Activated CD8-positive, alpha-beta memory T cell treated with anti-CD3 and anti-CD28 coated beads, Interleukin-2, amount 50 U/mL, for 24 hours (primary cell): ENCODE results near the gene RIC8B.

Source experiments
- DNase-seq: peaks from one replicate; pipeline ENCODE4 v3.0.0-alpha.2; 2020; ENCODE audit errors: extremely low read depth

Gene RIC8B

GRCh38 chr12:106801830-106802533, 27.5 kb downstream of the RIC8B start:
- no peak for DNase-seq

- no peak for DNase-seq
Measured at GRCh38 chr12:106804668-106805067, 30.2 kb downstream of the RIC8B start.

DNA sequence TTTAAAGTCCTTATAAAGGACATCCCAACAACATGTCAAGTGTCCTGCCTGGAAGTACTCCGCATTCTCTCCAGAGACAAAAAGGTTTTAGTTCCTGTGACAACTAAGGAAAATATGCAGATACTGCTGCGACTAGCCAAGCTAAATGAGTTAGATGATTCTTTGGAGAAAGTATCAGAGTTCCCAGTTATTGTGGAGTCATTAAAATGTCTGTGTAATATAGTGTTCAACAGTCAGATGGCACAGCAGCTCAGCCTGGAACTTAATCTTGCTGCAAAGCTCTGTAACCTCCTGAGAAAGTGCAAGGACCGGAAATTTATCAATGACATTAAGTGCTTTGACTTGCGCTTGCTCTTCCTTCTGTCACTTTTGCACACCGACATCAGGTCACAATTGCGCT, 40.2 kb downstream of the RIC8B start:
- DNase-seq: no peak

DNA sequence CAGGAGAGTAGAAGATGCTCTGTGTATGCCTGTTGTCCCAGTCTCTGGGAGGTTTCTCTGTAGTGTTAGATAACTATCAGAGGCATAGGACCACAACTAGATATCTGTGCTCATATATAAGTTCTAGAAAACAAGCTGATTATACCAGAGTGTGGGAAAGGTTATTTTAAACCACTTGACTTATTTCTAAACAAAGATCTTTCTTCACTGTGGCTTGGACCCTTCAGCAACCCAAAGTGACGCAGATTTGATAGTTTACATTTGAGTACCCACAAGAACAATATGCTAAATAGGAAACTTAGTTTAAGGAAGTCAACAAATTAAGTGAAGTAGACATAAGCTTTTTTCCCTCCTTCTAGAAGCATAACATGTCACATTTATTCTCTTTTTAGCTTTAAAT, 41.3 kb downstream of the RIC8B start:
- no peak for DNase-seq

DNA sequence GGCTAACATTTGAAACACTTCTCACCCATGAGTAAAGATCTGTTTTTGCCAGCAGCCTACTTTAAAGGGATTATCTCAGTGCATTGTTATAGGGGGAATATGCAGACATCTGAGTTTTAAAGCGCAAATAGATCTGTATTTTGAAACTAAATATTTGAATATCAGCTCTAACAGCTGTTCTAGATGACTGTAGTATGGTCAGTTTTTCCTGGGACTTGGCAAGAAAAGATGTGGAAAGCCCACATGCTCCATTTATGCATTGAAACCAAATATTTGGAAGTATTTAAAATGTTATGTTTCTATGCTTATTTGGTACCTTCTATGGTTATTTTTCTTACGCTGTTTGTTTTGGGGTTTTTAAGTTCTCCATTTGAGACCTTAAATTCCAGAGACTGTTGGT, 41.7 kb downstream of the RIC8B start:
- DNase-seq: no peak

- DNase-seq: no peak
Measured at GRCh38 chr12:106819991-106820390, 45.5 kb downstream of the RIC8B start.

GRCh38 chr12:106831699-106832098, 57.2 kb downstream of the RIC8B start:
- DNase-seq: no peak

DNA sequence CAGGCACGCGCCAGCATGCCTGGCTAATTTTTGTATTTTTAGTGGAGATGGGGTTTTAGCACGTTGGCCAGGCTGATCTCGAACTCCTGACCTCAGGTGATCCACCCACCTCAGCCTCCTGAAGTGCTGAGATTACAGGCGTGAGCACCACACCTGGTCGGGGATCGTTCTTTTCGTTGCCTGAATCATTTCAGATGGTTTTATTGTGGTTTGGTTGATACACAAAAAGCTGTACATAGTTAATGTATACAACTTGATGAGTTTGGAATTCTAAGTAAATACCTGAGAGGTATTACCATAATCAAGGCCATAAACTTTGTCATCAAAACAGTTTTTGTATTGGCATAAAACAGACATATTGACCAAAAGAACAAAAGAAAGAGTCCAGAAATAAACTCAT, 63.3 kb downstream of the RIC8B start:
- DNase-seq: no peak

GRCh38 chr12:106839333-106839732, 64.9 kb downstream of the RIC8B start:
- no peak for DNase-seq

DNA sequence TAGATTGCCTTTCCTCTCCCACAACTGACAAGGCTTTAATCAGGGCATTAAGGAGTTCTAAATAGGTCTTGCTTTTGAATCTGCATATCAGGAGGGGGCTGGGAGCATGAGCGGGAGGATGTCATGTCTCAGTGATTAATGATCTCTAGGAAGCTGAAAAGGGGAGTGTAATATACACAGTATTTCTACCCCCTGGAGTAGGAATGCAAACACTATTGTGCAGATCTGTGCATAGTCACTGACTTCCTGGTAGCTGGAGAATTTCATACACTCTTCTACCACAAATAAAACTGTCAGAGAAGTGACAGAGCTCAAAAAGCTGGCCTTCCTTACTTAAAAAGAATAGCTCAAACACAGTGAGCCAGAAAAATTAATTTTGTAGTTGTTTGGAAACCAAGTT, 65.8 kb downstream of the RIC8B start:
- no peak for DNase-seq

- no peak for DNase-seq
Measured at GRCh38 chr12:106841510-106842302, 67.2 kb downstream of the RIC8B start.

GRCh38 chr12:106845902-106846301, 71.4 kb downstream of the RIC8B start:
- no peak for DNase-seq

GRCh38 chr12:106847861-106848260, 73.4 kb downstream of the RIC8B start:
- DNase-seq: no peak

GRCh38 chr12:106851306-106851705, 76.8 kb downstream of the RIC8B start:
- no peak for DNase-seq

GRCh38 chr12:106854723-106855122, 80.2 kb downstream of the RIC8B start:
- no peak for DNase-seq

DNA sequence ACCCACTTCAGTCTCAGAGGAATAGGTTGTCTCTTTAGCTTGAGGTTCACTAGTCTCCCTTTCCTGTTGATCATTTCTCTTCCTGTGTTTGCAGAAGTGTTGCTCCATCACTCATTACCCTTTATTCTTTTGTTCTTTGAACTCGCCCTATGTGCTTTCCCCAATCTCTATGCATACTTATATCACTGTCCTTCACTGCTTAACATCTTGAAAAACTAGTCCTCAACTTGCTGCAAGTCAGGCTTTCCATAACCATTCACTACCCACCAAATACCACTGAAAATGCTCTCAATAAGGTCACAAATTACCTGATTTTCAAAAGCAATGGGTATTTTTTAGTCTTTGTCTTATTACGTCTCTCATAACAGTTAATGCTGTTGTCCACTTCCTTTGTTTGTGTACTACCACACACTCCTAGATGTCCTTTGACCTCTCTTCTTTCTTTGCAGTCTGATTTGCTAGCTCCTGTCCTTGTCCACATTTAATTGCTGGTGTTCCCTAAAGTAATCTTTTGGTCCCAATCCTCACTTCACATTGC, 80.8 kb downstream of the RIC8B start:
- no peak for DNase-seq

DNA sequence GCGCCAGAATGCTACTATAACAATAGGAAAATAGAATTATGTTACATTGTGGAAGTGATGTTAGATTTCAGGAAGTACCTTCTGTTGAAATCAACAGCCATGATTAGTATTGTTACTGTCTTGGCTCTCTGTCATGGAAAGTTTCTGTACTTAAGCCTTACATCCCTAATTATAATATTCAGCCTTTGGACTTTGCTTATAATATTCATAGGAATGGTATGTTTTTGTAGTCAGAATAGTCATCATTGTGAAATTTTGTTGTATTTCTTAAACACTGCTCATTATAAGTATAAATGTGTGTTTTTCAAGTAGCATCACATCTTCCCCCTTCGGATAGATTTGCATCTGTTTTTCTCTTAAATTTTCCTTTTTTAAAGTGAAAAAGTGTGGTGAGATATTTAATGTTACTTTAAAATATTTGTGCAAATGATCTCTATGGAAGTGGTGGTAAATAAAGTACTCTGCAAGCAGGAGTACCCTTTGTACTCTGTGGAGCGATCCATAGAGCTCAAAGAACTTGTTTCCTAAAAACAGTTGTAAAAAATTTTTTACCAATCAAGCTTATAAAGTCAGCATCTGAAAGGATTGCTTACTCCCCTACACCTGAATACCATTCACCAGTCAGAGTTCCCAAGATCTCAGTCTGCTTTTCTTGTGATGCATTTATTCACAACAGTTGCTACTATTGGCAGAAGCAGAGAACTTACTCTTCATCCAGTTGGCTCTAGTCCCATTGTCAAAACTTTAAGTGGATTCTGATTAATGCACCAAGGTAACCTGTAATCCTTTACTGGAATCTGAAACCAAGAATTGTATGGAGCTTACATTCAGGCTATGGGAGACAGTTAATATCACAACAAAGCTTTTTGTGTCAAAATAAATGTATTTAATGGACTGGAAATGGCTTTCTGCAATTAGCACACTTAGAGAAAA, 87.8 kb downstream of the RIC8B start:
- no peak for DNase-seq

GRCh38 chr12:106863189-106863588, 88.7 kb downstream of the RIC8B start:
- DNase-seq: no peak

- no peak for DNase-seq
Measured at GRCh38 chr12:106865683-106866082, 91.2 kb downstream of the RIC8B start.

- no peak for DNase-seq
Measured at GRCh38 chr12:106866426-106867080, 92.1 kb downstream of the RIC8B start.

DNA sequence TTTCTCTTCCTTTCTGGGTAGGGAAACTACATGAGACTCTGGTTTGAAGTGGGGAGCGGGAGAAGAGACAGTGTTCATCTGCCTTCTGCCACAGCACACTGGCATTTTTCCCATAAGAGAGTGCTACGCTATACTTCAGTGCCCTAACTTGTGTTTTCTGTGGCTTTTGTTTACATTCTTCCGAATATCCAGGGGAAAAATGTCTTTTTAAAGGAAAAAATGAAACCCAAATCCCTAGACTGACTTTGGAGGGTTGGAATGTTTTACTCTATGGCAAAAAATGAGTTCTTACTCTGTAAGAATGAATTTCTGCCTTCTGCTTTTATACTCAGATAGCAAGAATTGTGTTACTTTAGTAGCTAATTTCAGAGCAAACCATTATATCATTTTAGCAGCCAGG, 93.2 kb downstream of the RIC8B start:
- no peak for DNase-seq
